Skin of body (tissue), 2 donors: ENCODE measurements around the gene NR5A1. TPM values are rescaled to one million over a fixed set of nuclear protein-coding genes. Genes with fewer than 3 reads are reported as not detected.

Experiments used
- DNase-seq: peaks from one replicate; lab custom pipeline; 2025; lab: John Stamatoyannopoulos, UW
- total RNA-seq: library from RNA; depleted of rRNA; stranded (reverse); fragments of >200 nt; gene quantifications from one replicate; pipeline ENCODE4 v1.2.3, GENCODE V29; 2014

NR5A1 gene
- total RNA-seq, 1 donor from 2014 or later, result not detected

GRCh38 chr9:124441291-124441690 is 65.9 kb downstream of the NR5A1 start:
- no peak for DNase-seq

GRCh38 chr9:124440786-124441185 is 66.4 kb downstream of the NR5A1 start:
- no peak for DNase-seq

- no peak for DNase-seq
These were observed 67.4 kb downstream of the NR5A1 start for GRCh38 chr9:124439686-124440243.

- no peak for DNase-seq
These were observed 68.1 kb downstream of the NR5A1 start for GRCh38 chr9:124439086-124439485.

- no peak for DNase-seq
These were observed 69.1 kb downstream of the NR5A1 start for GRCh38 chr9:124438091-124438490.

- no peak for DNase-seq
These were observed 70.1 kb downstream of the NR5A1 start for GRCh38 chr9:124437086-124437485.

GRCh38 chr9:124436320-124436719 is 70.9 kb downstream of the NR5A1 start:
- no peak for DNase-seq

Other genes starting within 250 kb of the NR5A1 start
- gene NEK6, start 249.4 kb downstream of the NR5A1 start, total RNA-seq, result 27.2 TPM
- 153 TPM for gene PSMB7, start 92.0 kb downstream of the NR5A1 start, total RNA-seq
- not detected for gene ADGRD2, start 56.9 kb downstream of the NR5A1 start, total RNA-seq